ENCODE measurements around the gene TMEM53. TPM values are rescaled to one million over a fixed set of nuclear protein-coding genes. Genes with fewer than 3 reads are reported as not detected.

TMEM53 gene
- total RNA-seq, 1 donor from 2014 or later: 7.3 TPM

GRCh38 chr1:44628962-44629756, 45.1 kb downstream of the TMEM53 start:
- Histone ChIP-seq H3K27ac (ENCODE audit: low read depth, low read length) (peak overlapping the region; percentile 52), H2AFZ (ENCODE audit: low read depth, low read length) (no peak overlapping the region), H3K4me1 (ENCODE audit: insufficient read depth, low read length) (peaks cover 27% of the 10 kb centered on the region), H3K4me2 (ENCODE audit: low read length) (peak overlapping the region; percentile 20), H3K9ac (ENCODE audit: low read length) (no peak overlapping the region), H4K20me1 (ENCODE audit: insufficient read depth, low read length) (peaks cover 4% of the 10 kb centered on the region), H3K9me3 (ENCODE audit: insufficient read depth, low read depth, low read length) (no peaks in the 10 kb centered on the region), H3K79me2 (ENCODE audit: insufficient read depth, low read length) (peaks cover 18% of the 10 kb centered on the region), H3K27me3 (ENCODE audit: insufficient read depth, low read length) (no peaks in the 10 kb centered on the region), H3K4me3 (ENCODE audit: insufficient read depth, low read depth, low read length) (no peak overlapping the region), H3K36me3 (ENCODE audit: insufficient read depth, low read length) (peaks cover 3% of the 10 kb centered on the region)
- Mint-ChIP-seq H3K9me3 (ENCODE audit: unreplicated experiment) (no peaks in the 10 kb centered on the region), H3K27me3 (ENCODE audit: low read depth, unreplicated experiment) (peaks cover 7% of the 10 kb centered on the region), H3K4me3 (ENCODE audit: unreplicated experiment) (no peak overlapping the region), H3K36me3 (ENCODE audit: low read depth, unreplicated experiment) (peaks cover 3% of the 10 kb centered on the region), H3K27ac (ENCODE audit: unreplicated experiment) (no peak overlapping the region), H3K4me1 (ENCODE audit: low read depth, unreplicated experiment) (peaks cover 5% of the 10 kb centered on the region)
- DNase-seq (ENCODE audit: low read depth) (peak; percentile 98), FAIRE-seq (peak; percentile 94)
- TF ChIP-seq EZH2 (IDR thresholded peaks at IDR 0.05; ENCODE audit: insufficient read depth, low read length): no peak
- TF ChIP-seq, protein P1, sequence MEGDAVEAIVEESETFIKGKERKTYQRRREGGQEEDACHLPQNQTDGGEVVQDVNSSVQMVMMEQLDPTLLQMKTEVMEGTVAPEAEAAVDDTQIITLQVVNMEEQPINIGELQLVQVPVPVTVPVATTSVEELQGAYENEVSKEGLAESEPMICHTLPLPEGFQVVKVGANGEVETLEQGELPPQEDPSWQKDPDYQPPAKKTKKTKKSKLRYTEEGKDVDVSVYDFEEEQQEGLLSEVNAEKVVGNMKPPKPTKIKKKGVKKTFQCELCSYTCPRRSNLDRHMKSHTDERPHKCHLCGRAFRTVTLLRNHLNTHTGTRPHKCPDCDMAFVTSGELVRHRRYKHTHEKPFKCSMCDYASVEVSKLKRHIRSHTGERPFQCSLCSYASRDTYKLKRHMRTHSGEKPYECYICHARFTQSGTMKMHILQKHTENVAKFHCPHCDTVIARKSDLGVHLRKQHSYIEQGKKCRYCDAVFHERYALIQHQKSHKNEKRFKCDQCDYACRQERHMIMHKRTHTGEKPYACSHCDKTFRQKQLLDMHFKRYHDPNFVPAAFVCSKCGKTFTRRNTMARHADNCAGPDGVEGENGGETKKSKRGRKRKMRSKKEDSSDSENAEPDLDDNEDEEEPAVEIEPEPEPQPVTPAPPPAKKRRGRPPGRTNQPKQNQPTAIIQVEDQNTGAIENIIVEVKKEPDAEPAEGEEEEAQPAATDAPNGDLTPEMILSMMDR (IDR thresholded peaks at IDR 0.05; ENCODE audit: insufficient read depth, low read depth, low read length): no peak

DNA sequence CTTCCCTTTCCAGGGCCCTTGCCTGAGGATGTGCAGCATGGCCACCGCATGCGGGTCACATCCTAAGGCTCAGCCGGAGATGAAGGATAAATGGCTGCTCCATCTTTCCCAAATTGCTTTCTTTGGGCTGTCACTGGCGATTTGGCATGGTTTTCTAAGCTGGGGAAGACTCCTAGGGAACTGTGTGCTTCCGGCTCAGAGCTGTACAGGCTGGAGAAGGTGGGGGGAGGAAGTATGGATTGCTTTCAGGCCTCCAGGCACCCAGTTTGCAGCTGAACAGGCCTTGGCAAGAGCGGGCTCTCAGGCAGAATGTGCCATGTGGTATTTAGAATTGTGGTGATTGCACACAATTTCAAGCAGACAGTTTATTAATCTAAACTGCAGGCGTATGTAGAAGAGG, 48.9 kb downstream of the TMEM53 start:
- Mint-ChIP-seq H3K4me1 (ENCODE audit: low read depth, unreplicated experiment) (no peaks in the 10 kb centered on the region), H3K27ac (ENCODE audit: unreplicated experiment) (no peak overlapping the region), H3K36me3 (ENCODE audit: low read depth, unreplicated experiment) (peaks cover 3% of the 10 kb centered on the region), H3K4me3 (ENCODE audit: unreplicated experiment) (no peak overlapping the region), H3K9me3 (ENCODE audit: unreplicated experiment) (no peaks in the 10 kb centered on the region), H3K27me3 (ENCODE audit: low read depth, unreplicated experiment) (peaks cover 18% of the 10 kb centered on the region)
- no peaks in the 10 kb centered on the region for H3K79me2 ChIP-seq (ENCODE audit: insufficient read depth, low read length)
- no peak overlapping the region for H3K4me3 ChIP-seq (ENCODE audit: insufficient read depth, low read depth, low read length)
- H3K9ac ChIP-seq (ENCODE audit: low read length): no peak overlapping the region
- H3K27me3 ChIP-seq (ENCODE audit: insufficient read depth, low read length): no peaks in the 10 kb centered on the region
- no peak overlapping the region for H3K27ac ChIP-seq (ENCODE audit: low read depth, low read length)
- no peak overlapping the region for H3K4me2 ChIP-seq (ENCODE audit: low read length)
- H3K36me3 ChIP-seq (ENCODE audit: insufficient read depth, low read length): no peaks in the 10 kb centered on the region
- no peaks in the 10 kb centered on the region for H3K9me3 ChIP-seq (ENCODE audit: insufficient read depth, low read depth, low read length)
- no peaks in the 10 kb centered on the region for H4K20me1 ChIP-seq (ENCODE audit: insufficient read depth, low read length)
- DNase-seq (ENCODE audit: low read depth): no peak
- FAIRE-seq: no peak
- H3K4me1 ChIP-seq (ENCODE audit: insufficient read depth, low read length): peaks cover 16% of the 10 kb centered on the region
- H2AFZ ChIP-seq (ENCODE audit: low read depth, low read length): no peak overlapping the region
- TF ChIP-seq EZH2 (IDR thresholded peaks at IDR 0.05; ENCODE audit: insufficient read depth, low read length): no peak
- TF ChIP-seq, protein P1 (IDR thresholded peaks at IDR 0.05; ENCODE audit: insufficient read depth, low read depth, low read length): no peak

Data from astrocyte (in vitro differentiated cells and primary cell).